Mesothelial cell of epicardium (in vitro differentiated cells): Measurements from ENCODE around the gene UQCR10. TPM values are rescaled to one million over a fixed set of nuclear protein-coding genes. Genes with fewer than 3 reads are reported as not detected.

Experiments used
- DNase-seq, 2 experiments: peaks; one replicate each; pipeline ENCODE4 v3.0.0; 2021; ENCODE audit warnings: low spot score in 2 of 2; ENCODE audit not compliant: unreplicated experiment in 2 of 2
- H3K27ac Mint-ChIP-seq: 2 replicates; pipeline ENCODE4 v1.8.0; 2021; ENCODE audit warnings: mixed read lengths
- H3K27me3 Mint-ChIP-seq: 2 replicates; pipeline ENCODE4 v1.8.0; 2021; ENCODE audit warnings: low read depth, mixed read lengths
- H3K36me3 Mint-ChIP-seq: 2 replicates; pipeline ENCODE4 v1.8.0; 2021; ENCODE audit warnings: mixed read lengths
- H3K4me1 Mint-ChIP-seq: 2 replicates; pipeline ENCODE4 v1.8.0; 2021; ENCODE audit warnings: mixed read lengths
- H3K4me3 Mint-ChIP-seq: 2 replicates; pipeline ENCODE4 v1.8.0; 2021; ENCODE audit warnings: mild to moderate bottlenecking, moderate library complexity, mixed read lengths
- H3K9me3 Mint-ChIP-seq: 2 replicates; pipeline ENCODE4 v1.8.0; 2021; ENCODE audit warnings: mixed read lengths
- total RNA-seq: library from RNA; stranded (reverse); gene quantifications from 3 replicates; pipeline ENCODE4 v1.2.1, GENCODE V29; 2021
- TF ChIP-seq, protein P1 (sequence below): fragments of 200-600 bp; sonication (generic); IDR thresholded peaks from one replicate; pipeline ENCODE4 v1.5.0; 2021; ENCODE audit warnings: antibody characterized with exemption; ENCODE audit not compliant: unreplicated experiment

Gene UQCR10
- 72.9 to 88.1 TPM (median 76.6 TPM) in 3 replicates for total RNA-seq

DNA sequence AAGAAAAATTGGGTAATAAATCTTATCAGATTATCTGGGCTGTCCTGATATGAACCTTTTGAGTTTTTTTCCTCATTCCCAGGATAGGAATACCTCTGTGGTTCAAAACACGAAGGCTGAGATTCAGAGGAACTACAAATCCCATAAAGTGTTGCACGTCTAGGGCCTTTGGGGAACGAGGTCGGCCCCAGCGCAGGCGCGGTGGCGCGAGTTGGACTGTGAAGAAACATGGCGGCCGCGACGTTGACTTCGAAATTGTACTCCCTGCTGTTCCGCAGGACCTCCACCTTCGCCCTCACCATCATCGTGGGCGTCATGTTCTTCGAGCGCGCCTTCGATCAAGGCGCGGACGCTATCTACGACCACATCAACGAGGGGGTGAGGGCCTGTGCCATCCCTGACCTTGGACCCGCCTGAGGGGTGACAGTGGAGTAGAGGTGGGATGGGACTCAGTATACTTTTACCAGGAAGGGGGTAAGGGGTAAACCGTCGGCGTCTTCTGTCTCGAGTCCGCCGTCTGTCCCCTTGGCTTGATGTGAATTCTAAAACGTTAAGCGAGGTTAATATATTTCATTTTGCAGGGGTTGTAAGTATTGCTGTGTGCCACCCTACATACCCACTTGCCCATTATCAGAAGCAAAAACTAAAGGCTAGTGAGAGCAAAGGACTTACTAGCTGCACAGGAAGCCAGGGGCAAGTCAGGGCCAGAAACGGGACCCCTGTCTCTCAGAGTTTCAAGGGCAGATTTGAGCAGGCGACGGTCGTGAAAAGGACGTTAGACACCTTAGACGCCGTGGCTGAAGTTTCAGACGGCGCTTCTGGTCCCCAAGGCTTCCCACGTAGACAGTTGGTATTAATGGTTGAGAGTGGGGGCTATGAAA lies at the start of gene UQCR10:
Gene UQCR10, plus strand, starts transcription at position 199 of the 881 bp plus-strand sequence. Its CDS starts 30 bp downstream, at position 229.
- Mint-ChIP-seq H3K36me3 (peaks cover 17% of the 10 kb centered on the region), H3K27ac (peak within 1 kb of the TSS; percentile 99), H3K9me3 (no peaks in the 10 kb centered on the region), H3K4me1 (peaks cover 24% of the 10 kb centered on the region), H3K27me3 (no peaks in the 10 kb centered on the region), H3K4me3 (peak within 1 kb of the TSS; percentile 100)
- TF ChIP-seq, protein P1, sequence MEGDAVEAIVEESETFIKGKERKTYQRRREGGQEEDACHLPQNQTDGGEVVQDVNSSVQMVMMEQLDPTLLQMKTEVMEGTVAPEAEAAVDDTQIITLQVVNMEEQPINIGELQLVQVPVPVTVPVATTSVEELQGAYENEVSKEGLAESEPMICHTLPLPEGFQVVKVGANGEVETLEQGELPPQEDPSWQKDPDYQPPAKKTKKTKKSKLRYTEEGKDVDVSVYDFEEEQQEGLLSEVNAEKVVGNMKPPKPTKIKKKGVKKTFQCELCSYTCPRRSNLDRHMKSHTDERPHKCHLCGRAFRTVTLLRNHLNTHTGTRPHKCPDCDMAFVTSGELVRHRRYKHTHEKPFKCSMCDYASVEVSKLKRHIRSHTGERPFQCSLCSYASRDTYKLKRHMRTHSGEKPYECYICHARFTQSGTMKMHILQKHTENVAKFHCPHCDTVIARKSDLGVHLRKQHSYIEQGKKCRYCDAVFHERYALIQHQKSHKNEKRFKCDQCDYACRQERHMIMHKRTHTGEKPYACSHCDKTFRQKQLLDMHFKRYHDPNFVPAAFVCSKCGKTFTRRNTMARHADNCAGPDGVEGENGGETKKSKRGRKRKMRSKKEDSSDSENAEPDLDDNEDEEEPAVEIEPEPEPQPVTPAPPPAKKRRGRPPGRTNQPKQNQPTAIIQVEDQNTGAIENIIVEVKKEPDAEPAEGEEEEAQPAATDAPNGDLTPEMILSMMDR, result no peak
- peak; percentile 88 to 95 for DNase-seq

DNA sequence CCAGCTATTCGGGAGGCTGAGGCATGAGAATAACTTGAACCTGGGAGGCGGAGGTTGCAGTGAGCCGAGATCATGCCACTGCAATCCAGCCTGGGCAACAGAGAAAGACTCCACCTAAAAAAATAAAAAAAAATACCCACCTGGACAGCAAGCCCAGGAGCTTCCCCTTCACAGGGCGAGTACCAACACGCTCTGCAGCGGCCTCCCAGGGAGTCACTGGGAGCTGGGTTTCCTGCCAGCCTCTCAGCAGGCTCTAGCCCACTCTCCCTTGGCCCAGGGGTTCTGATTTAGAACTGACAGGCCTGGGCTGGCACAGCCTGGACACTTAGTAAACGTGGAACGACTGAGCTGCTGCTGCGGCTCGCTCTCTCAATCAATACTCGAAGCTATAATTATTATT lies 49.4 kb upstream of the UQCR10 start:
- Mint-ChIP-seq H3K36me3 (no peaks in the 10 kb centered on the region), H3K4me3 (no peak overlapping the region), H3K27me3 (peaks cover 86% of the 10 kb centered on the region), H3K4me1 (no peaks in the 10 kb centered on the region), H3K9me3 (no peaks in the 10 kb centered on the region), H3K27ac (no peak overlapping the region)
- TF ChIP-seq, protein P1, result no peak
- DNase-seq, result no peak

DNA sequence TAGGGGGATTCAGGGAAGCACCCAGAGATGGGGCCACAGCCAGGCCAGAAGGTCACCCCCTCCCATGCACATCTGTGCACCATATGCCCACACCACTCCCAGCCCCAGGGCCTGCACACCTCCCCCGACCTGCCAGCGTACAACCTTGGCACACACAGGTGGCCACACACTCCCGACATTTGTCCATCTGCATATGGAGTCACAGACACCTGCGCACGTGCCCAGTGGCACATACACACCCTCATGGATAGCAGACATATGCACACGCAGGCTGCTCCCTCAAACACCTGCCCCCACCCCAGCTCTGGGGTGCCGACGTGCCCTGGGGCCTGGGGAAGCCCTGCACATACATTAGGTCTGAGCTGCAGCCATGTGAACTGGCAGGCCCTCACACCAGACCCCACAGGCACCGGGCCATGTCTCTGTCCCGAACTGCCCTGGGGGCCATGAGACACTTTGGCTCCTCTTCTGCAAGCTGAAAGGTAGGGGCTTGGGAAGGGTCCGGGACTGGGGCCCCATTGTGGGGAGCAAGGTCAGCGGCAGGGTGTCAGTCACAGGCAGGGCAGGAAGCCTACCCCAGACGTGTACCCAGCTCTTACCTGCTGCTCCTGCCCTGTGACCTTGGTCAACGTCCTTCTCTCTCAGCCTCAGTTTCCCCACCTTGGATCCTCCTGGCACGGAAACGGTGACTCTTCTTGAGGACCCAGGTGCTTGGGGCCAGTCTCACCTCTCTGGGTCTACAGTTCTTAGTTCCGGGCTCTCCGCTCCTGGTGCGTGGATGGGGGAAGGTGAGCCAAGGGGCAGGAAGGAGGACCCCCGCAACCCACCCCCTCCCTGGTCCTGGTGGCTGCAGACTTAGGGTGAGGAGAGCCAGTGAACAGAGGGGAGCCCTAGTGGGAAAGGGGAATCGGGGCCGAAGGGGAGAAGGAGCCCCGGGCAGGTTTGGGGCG lies 47.9 kb upstream of the UQCR10 start:
- TF ChIP-seq, protein P1, result no peak
- no peak overlapping the region for H3K27ac Mint-ChIP-seq
- H3K4me1 Mint-ChIP-seq, result no peaks in the 10 kb centered on the region
- no peaks in the 10 kb centered on the region for H3K9me3 Mint-ChIP-seq
- no peak for DNase-seq
- H3K36me3 Mint-ChIP-seq, result no peaks in the 10 kb centered on the region
- peaks cover 85% of the 10 kb centered on the region for H3K27me3 Mint-ChIP-seq
- H3K4me3 Mint-ChIP-seq, result peak overlapping the region; percentile 47

DNA sequence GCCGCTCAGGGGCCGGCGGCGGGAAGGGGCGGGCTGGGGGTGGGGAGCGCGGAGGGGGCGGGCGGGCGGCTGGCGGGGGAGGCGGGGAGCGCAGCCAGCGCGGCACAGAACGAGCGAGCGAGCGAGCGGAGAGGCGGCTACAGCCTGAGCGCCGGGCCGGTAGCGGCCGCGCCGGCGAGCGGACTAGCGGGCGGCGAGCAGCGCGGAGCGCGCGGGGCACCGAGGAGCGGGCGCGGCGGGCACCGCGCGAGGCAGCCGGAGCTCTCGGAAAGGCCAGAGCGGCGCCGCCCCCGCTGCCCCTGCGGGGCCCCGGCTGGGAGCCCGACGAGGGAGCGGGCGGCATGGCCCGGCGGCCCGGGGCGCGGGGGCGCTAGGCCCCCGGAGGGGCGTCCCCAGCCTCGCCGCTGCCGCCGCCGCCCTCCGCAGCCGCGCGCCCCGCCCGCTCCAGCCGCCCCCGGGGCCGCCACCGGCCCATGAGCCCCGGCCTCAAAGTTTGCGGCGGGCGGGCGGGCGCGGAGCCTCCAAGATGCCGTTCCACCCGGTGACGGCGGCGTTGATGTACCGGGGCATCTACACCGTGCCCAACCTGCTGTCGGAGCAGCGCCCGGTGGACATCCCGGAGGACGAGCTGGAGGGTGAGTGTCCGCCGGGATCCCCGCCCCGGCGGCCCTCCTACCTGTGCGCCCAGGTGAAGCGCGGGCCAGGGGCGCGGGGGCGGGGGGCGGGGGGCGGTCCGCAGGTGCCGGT lies 47.1 kb upstream of the UQCR10 start, which contains the start of gene CABP7:
Gene CABP7, plus strand, starts transcription at position 105 of the 747 bp plus-strand sequence. Its CDS starts 422 bp downstream, at position 527.
- no peaks in the 10 kb centered on the region for H3K36me3 Mint-ChIP-seq
- H3K4me3 Mint-ChIP-seq, result peak within 1 kb of the TSS; percentile 37
- no peak within 1 kb of the TSS for H3K27ac Mint-ChIP-seq
- no peak for DNase-seq
- no peaks in the 10 kb centered on the region for H3K9me3 Mint-ChIP-seq
- TF ChIP-seq, protein P1, result no peak
- H3K27me3 Mint-ChIP-seq, result peaks cover 86% of the 10 kb centered on the region
- H3K4me1 Mint-ChIP-seq, result no peaks in the 10 kb centered on the region

DNA sequence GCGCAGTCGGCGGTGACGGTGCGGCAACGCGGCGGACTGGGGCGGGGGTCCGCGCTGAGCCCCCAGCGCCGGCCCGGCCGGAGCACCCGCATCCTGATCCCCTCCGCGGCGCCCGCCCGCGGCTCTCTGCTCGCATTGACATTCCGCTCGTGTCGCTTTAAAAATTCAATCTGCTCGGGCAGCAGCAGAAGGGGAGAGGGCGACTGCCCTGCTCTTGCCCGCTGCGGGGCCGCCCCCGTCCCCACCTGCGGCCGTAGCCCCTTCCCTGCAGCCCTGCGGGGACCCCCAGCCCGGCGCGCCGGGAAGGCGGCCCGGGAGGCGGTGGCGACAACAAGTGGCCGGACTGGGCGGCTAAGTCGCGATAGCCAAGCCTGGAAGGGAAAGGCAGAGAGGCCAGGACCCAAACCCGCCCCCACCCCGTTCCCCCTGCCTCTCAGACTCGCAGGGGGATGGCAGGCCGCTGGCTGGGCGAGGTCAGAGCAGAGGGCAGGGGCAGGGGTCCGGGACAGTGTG lies 46.3 kb upstream of the UQCR10 start:
- H3K36me3 Mint-ChIP-seq, result no peaks in the 10 kb centered on the region
- DNase-seq, result no peak
- no peak overlapping the region for H3K4me3 Mint-ChIP-seq
- peaks cover 87% of the 10 kb centered on the region for H3K27me3 Mint-ChIP-seq
- H3K27ac Mint-ChIP-seq, result no peak overlapping the region
- no peaks in the 10 kb centered on the region for H3K9me3 Mint-ChIP-seq
- TF ChIP-seq, protein P1, result no peak
- no peaks in the 10 kb centered on the region for H3K4me1 Mint-ChIP-seq
